Urothelium cell line (cell line): ENCODE results near the gene AHCTF1.
"Not testable (repeated sequence)": the region's sequence is repeated elsewhere in the genome, so short reads cannot be mapped to it uniquely, and the experiment has no call there.

Experiments
- DNase-seq: peaks from one replicate; pipeline ENCODE4 v3.0.0; 2011; ENCODE audit warnings: low spot score, mixed read lengths
- FAIRE-seq: peaks from 2 replicates; lab custom pipeline; 2011; peaks lifted over from hg19 to GRCh38; lab: Jason Lieb, UNC

AHCTF1 gene

DNA sequence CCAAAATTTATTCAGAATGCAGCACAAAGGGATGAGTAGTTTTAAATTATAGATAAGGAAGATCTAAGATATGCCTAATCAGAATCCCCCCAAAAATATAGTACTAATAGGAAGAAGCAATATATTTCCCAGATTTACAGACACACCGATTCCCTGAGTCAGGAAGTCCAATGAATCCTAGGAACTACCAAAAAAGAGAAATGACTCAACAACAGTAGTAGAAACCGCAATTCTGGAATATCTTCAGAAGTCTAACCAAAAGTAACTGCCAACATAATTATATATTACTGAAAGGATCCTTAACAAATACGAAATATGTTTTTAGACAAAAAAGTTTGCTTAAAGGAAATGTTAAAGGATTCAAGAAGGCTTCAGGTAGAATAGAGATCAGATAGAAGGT, 10.3 kb downstream of the AHCTF1 start:
- FAIRE-seq, result no peak
- no peak for DNase-seq

DNA sequence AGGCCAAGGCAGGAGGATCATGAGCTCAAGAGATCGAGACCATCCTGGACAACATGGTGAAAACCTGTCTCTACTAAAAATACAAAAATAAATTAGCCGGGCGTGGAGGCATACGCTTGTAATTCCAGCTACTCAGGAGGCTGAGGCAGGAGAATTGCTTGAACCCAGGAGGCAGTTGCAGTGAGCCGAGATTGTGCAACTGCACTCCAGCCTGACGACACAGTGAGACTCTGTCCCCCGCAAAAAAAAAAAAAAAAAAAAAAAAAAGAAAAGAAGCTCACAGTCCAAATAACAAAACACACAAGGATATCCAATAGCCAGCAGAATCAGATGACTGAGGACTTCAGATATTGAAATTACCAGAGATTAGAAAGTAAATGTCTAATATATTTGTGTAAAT, 11.8 kb downstream of the AHCTF1 start:
- no peak for DNase-seq
- no peak for FAIRE-seq

DNA sequence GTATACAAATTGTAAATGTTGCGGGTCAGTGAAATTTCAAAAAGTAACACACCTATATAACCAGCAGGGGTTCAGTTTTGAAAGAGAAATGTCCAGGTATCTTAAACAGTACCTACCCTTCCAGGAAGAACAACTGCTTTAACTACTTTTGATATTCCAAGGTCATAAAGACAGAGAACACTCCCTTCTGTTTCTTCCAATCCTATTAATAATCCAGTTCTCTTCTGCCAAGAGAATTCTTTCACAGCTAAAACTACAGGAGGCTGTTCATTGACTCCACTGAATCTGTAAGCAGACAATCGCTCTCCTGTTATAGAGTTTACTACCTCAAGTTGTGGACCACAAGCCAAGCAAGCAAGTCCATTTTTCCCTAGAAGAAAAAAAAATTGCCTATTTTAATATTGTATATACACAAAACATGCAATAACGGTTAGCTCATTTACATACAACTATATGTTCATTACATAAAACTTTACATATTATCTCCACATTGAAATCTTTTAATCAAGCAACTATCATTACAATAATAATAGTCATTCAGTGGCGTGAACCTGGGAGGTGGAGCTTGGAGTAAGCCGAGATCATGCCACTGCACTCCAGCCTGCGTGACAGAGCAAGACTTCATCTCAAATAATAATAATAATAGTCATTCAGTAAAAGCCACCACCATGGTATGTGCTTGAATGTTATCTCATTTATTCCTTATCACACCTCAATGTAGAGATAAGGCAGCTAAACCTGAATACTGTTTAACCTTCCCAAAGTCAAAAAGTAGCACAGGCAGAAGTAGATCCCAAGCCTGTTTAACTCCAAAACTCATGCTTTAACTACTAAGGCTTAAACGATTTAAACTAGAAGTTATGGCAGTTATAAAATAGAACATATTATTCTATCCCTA, 15.5 kb downstream of the AHCTF1 start:
- not testable (repeated sequence) for FAIRE-seq, DNase-seq

DNA sequence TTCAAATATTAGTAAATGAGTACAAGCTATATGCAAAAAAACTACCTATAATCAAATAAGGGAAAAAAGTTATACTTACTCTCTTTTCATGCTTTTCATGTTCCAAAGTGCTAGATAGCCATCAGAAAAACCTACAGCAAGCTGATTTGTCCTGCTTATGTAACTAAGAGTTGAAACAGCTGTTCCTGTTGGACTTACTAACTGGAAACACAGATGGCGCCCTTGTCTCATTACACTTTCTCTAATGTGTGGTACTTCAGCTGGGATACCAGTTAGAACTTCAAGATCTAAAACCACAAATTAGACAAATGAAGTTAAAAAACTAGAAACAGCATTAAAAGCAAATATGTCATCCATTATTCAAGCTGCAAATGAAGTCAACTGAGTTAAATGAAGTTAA, 24.3 kb downstream of the AHCTF1 start:
- no peak for FAIRE-seq
- no peak for DNase-seq

DNA sequence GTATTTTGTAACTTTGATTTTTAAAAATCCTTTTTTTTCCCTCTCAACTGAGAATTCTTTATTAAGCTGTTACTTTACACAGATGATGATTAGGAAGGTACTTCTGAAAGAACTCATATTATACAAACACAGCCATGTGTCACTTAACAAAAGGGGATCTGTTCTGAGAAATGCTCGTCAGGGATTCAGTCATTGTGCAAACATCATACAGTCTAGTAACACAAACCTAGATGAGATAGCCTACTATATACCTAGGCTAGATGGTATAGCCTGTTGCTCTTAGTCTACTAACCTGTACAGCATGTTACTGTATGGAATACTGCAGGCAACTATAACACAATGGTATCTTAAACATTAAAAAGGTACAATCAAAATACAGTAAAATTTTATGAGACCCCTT, 24.9 kb downstream of the AHCTF1 start:
- no peak for FAIRE-seq
- DNase-seq, result no peak

DNA sequence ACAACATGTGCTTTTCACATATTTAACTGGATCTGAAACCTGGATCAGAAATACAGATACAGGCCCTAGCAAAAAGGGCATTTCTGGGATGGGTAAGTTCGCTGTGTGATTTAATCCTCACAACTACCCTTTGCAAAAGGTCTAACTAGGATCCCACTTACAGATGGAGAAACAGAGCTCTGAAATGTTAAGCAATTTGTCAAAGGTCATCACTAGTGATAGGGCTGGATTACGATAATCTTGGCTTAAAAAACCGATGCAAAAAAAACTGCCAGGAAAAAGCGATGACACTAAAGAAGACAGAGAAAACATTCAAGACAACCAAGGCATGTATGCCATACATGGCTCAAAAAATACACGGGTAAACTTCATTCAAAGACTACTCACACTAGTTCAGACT, 29.9 kb downstream of the AHCTF1 start:
- DNase-seq (no peak), FAIRE-seq (no peak)

DNA sequence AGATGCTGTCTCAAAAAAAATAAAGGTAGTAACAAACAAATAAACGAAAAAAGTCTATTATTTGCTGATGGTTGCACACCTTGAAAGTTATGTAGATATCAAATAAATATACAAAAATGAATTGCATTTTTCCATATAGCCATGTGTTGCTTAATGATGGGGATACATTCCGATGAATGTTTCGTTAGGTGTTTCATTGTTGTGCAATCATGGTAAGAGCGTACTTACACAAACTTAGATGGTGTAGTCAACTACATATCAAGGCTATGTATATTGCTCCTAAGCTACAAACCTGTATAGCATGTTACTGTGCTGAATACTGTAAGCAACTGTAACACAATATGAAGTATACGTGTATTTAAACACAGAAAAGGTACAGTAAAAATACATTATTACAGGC, 34.4 kb downstream of the AHCTF1 start:
- DNase-seq (no peak), FAIRE-seq (no peak)

DNA sequence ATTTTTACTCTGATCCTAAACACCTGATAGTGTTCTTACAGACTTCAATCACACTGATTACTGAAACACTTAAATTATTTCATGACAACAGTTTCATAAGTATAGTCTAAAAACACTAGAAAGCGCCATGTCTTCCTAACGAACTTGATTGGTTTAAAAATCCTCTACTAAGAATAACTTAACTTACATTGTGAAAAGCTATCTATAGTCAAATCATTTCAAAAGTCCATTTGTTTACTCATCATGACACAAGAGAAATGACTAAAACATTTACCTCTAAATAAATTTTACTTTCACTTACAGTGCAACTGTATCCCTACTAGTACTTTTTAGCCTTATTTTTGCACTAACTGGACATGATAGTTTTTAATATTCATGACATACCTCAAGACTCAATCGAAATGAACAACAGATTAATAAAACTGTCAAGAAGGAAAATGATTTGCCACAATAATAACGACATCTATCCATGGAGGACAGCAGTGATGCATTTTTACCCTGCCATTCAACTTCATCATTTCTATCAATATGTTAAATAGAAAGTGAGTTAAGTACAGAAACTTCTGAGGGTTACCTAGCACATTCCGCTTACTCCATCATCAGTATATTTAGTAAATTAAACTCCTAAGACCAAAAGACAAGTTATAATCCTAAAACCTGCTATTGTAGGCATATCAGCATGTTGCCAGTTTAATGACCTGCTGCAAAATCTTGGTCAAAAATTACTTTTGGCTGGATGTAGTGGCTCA, 38.4 kb downstream of the AHCTF1 start:
- DNase-seq (no peak), FAIRE-seq (no peak)

DNA sequence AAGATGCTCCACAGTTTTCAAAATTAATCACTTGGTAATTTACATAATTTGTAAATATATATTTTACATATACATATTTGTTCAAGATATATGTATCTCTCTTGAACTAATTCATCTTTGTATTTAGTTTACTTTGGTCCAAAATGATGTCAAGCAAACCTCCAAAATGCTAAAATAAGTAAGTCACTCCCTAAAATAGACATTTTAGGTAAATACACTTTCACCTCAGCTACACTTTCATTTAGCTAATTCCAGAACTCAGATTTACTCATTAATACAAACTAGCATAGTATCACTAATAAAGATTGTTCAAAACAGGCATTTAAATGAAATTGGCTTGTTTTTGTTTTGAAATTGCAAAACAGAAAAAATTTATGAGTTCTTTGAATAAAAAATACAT, 40.6 kb downstream of the AHCTF1 start:
- FAIRE-seq (no peak), DNase-seq (no peak)

DNA sequence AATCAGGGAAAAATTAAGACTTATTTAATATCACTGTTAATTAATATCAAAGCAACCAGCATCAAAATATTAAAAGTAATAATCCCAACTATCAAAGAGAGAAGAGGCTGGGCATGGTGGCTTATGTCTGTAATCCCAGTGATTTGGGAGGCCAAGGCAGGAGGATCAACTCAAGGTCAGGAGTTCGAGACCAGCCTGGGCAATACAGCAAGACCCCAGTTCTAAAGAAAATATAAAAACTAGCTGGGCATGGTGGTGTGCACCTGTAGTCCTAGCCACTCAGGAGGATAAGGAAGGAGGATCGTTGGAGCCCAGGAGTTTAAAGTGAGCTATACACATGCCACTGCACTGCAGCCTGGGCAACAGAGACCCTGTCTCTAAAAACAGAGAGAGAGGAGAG, 43.2 kb downstream of the AHCTF1 start:
- FAIRE-seq (no peak), DNase-seq (no peak)

DNA sequence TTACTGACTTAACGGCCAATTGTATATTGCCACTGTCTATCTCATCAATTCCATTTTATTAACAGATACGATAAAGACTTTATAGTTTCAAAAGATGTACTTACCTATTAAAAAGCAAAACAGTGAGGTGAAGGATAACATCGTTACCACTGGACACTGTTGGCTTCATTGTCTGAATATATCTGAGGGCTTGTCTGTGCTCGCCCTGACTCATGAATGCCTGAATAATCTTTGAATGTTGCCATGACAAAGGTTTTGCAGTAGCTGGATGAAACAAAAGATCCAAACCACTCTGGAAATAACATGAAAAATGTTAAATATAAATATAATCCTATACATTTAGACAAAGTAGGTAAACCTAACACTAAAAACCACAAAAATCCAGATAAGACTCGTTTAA, 46.4 kb downstream of the AHCTF1 start:
- not testable (repeated sequence) for DNase-seq, FAIRE-seq

DNA sequence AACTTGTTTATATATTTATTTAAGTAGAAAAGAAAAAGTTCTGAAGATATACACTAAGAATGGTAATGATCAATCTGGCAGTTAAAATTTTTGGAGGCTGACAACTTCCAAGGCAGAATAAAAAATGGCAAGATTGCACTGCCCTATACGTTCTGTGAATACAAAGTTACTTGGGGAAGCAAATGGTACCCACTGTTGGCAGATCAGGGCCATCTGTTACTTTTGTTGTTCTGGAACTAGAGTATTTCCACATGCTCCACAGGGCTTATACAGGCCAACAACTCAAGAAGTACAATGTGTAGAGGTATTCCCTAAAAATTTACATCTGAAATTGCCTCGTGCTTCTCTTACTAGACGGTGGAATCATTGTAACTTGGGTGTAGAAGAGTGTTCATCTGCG, 53.2 kb downstream of the AHCTF1 start:
- DNase-seq (no peak), FAIRE-seq (no peak)

DNA sequence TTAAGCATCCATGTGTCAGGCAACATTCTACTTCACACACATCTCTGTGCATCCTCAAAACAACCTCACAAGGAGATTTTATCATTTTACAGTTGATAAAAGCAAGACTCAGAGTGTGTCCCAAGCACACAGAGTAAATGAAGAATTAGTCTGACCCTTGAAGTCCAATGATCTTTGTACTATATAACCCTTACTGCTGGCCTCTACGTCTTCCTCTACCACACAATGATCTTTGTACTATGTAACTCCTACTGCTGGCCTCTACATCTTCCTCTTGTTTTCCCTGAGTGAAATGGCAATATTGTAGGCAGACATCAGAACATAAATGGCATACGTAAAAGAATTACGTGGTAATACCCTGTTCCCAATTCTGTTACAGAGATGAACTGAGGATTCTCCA, 55.3 kb downstream of the AHCTF1 start:
- DNase-seq (no peak), FAIRE-seq (no peak)

DNA sequence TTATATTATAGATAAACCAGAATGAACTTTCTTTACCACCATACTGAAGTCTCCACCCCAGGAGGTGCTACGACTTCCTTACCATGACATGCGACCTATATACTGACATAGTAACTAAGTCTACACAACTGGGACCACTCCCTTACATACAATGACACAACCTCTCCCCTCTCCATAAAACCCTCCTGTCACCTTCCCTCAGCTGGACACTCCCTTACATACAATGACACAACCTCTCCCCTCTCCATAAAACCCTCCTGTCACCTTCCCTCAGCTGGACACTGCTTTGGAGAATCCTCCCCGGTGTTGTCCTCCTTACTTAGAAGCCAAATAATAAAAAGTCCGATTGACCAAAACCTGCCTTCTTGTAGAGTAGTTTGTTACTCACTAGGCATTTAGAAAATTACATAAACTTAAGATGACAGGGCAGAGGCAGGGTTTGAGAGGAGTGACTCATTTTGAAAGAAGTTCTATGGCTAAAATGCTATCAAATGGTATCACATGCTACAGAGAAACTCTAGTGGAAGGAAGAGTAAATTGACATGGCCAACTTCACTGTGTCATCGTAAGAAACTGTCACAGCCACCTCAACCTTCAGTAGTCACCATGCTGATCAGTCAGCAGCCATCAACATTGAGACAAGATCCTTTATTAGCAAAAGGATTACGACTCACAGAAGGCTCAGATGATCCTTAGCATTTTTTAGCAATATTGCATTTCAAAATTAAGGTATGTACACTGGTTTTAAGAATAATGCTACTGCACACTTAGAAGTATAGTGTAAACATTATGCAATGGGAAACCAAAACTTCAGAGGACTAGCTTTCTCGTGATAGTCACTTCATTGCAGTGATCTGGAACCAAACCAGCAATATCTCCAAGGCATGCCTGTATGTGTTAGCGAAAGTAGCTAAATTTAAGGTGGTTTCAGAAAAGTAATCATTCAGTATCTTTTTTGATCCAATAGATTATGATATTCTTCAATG, 56.4 kb downstream of the AHCTF1 start:
- no peak for DNase-seq
- no peak for FAIRE-seq

DNA sequence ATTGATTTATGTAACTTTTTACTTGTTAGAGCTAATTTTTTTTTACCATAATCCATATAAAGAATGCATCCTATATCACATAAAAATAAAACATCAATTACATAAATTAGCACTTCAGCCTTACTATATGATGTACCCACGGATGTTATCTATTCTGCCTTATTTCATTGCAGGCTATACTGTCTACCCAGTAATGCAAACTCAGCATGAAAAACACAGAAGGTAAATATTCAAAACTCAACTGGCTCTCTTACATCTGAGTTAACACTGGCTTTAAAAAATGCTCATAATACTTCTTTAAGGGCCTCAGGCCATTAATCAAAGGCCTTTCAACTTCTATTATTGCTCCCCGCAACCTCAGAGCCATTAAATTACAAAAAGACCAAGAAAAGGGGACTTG, 65.8 kb downstream of the AHCTF1 start:
- DNase-seq, result no peak
- no peak for FAIRE-seq

DNA sequence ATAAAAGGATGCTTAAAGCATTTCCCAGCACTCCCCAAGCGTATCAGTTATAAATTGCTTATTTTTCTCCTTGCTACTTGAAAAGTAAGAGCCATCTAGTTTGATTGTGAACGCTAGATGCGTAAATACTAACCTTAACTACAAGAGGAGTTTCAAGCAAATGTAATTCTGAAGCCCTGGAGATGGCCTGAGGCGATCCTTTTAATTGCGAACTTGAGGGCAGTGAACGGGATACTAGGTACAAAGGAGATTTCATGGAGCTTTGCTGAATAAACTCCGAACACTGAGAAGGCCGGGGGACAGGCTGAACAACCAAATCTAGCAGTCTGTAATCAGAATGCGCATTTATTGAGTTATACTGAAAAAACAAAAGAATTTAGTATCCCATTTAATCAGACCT, 68.0 kb downstream of the AHCTF1 start:
- not testable (repeated sequence) for FAIRE-seq, DNase-seq

DNA sequence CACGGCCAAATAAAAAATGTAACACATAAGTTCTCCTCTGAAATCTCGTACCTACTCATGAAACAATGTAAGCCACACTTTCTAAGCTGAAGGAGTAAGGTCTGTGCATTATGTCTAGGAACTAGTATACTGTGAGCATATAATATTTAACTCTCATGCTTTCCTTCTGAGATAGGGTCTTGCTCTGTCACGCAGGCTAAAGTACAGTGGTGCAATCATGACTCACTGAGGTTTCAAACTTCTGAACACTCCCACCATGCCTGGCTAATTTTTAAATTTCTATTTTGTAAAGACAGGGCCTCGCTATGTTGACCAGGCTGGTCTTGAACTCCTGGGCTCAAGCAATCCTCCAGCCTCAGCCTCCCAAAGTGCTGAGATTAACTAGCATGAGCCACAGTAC, 71.3 kb downstream of the AHCTF1 start:
- FAIRE-seq (no peak), DNase-seq (no peak)

DNA sequence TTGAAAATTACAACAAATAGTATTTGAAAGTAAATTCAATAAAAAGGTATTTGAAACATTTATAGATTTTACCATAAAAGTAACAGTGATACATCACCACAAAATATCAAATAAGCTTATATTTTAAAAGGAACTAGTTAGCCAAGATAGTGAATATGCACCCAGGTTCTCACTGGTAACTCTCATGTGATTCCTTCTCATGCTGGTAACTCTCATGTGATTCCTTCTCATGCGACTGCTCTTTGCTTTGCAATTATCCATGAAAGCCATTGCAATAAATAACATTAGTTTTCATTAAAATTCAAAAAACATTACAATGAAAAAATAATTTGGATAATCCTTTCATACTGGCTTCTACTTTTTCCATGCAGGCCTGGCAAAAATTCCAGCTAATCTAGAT, 75.4 kb downstream of the AHCTF1 start:
- FAIRE-seq (no peak), DNase-seq (no peak)

DNA sequence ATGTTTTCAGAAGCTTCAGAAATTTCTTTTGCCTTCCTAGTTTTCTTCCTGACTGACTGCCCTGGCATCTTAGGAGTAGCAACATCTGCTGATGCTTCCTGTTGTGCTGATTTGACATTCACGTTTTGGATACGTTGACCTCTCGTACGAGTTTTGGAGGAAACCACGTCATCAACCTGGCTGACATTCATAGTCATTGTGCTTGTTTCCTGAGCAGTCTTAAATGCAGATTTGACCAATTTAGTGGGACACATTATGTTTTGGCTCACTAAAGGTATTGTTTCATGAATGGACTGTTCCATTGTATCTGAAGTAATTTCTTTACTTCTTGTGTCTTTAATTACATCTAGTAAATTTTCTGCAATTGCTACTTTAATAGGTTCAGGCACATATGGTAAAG, 81.1 kb downstream of the AHCTF1 start:
- DNase-seq, result not testable (repeated sequence)
- FAIRE-seq, result peak; percentile 65

DNA sequence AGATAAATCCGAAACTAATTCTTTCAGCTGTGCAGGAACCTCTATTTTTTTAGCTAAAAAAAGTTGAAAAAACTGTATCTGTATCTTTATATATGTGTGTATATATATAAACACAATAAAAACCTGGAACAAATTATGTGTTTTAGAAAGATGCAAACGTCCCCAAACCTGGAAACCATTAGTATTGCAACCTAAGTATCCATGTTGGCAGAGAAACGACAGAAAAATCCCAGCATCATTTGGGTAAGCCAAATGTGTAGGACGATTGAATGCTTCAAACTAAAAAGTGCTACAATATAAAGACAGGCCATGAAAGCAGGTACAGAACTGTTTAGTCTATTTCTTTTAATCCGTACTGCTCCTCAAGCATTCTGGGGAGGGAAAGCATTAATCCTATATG, 87.9 kb downstream of the AHCTF1 start:
- DNase-seq (no peak), FAIRE-seq (no peak)

DNA sequence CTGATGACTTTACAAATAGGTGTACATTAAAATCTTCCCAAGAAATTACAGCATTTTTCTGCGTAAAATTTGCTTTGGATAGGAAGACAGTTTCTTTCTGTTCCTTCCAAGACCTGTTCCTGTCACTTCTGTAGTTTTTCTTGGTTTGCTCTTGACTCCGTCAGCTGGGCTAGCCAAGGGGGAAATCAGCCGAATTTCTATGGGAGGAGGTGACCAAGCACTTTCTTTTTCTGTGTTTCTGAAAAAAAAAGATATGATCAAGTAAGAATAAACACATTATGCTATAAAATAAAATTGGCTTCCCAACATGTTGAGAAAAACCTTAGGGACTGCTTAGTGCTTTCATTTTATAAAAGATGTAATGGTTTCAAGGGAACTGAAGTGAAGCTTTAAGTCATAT, 91.0 kb downstream of the AHCTF1 start:
- FAIRE-seq, DNase-seq: not testable (repeated sequence)
